Cerebellar cortex (tissue), 1 donor: ENCODE data around the gene CLEC3B.

Experiments
- DNase-seq: peaks from one replicate; pipeline ENCODE4 v3.0.0-alpha.2; 2015; ENCODE audit warnings: low spot score

CLEC3B gene

DNA sequence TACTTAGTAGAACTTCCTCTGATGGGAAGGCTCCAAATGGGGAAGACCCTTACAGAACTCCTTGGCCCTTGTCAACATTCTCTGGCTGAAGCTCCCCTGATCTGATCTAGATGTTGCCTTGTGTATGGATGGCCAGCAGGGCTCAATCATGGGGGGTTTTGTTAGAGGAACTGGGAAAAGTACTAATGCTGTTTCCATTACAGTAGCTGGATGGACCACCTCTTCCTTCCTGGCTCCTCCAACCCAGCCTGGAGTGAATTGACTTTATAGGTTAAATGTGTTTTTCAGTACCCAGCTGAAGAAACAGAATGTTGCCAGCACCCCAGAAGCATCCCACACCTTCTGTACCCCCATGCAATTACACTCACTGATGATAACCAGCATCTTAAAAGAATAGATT, 22.7 kb upstream of the CLEC3B start:
- DNase-seq = no peak

DNA sequence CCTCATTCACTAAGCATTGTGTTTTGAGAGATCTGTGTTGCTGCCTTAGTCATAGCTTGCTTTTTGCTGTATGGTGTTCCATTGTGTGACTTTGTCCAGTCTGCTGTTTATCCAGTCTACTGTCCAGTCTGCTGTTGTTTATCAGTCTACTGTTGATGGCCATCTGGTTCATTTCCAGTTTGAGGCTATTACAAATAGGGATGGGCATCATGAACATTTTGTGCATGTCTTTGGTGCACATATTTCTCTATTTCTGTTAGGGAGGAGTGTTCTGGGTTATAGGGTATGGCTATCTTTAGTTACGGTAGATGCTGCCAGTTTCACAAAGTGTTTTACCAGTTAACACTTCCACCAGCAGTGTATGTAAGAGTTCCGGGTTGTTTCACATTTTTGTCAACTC, 22.2 kb upstream of the CLEC3B start:
- DNase-seq = no peak

DNA sequence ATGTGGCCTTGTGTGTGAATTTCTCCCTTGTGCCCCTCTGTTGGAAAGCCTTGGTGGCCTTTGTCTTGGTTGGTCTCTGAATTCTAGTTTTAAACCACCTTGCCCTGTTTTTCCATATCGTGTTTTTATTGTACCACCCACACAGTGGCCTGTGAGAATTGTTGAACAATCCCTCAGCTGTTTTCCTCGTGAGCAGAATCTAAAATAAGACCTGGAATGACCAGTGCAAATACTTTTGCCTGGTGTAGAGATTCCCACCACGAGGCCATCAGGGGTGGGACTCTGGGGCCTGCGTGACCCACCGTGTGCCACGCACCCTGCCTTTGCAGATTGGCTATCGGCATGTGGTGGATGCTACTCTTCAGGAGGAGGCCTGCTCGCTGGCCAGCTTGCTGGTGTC, 19.0 kb upstream of the CLEC3B start:
- no peak for DNase-seq

DNA sequence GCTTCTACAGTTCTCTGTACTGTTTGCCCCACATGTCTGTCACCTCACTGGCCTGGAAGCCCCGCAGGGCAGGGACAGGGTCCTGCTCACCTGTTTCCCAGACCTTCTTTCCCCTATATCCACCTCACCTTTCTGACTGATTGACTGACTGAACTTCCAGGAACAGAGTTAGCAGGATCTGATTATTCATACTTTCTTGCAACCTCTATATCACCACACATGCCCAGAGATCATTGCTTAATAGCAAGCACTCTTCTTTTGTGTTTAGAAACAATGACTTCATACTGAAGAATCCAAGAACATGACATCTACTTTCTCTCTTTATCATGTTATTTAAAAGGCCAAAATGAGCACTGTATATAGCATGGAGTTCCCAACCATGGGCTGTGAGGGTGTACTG, 18.0 kb upstream of the CLEC3B start:
- no peak for DNase-seq

DNA sequence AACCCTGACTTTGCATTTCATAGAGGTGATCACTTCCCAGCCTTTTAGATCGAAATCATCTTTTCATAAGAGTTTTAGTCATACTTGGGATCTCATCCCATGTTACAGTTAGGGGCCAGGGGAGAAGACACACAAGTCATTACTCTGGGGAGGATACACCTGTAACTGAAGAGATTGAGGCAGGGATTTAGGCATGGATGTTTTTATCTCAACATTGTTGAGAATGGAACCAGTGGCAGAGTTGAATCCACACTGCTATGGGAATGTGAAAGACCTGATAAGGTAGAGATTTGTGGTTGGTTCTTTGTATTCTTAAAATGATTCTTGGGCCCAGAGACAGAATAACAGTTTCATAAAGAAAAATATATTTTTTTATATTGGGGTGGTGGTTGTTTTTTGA, 16.2 kb upstream of the CLEC3B start:
- no peak for DNase-seq

DNA sequence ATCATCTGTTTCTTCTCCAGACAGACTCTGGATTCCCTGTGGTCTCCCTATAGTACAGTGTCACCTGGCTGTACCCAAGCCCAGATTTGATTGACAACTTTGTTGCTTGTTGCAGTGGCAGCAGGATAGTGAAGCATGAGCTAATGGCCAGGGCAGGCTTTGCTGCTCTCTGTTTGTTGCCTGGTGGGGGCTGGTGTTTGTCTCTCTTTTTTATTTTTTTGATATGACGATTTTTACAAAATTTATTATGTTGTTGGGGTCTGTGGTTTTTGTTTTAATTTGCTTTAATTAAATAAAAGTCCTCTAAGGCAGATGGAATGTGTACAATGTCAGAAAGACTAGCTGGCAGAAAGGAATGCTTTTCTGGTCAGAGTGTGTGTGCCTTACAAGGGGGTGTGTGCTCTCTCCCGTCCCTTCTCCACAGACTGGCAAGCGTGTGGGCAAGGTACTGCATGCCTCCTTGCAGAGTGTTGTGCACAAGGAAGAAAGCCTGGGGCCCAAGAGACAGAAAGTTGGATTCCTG, 15.2 kb upstream of the CLEC3B start:
- no peak for DNase-seq

DNA sequence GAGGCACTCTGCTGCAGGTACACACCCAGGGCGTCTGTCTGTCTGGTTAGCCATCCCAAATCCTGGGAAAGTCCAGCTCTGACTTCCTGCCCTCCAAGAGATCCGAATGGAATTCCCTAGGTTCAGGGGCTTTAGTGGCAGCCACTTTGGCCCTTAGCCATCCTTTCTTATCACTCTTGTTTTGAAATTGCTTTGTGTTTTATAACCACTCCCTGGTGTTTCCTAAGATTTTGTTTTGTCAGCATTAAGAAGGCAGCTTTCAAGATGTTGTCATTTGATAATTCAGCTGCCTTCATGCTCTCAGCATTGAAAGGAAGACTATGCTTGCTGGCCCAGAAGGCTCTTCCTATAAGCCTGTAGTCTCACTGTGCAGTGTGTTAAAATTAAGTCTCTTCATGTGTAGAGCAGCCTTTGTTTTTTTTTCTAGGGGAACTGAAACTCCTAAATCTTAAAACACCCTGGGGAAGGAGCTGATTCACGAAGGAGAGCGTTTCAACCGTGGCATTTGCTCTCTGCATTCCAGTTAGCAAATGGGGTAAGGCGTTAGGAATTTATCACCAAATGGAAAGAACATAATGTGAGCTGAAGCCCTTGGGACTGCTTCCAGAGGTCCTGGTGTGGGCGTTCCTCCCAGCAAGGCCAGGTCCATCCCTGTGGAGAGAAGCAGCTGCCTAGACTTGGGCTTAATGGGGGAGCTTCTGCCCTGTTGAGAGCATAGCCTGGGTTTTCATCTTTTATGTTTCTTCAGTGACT, 14.2 kb upstream of the CLEC3B start:
- DNase-seq = no peak

DNA sequence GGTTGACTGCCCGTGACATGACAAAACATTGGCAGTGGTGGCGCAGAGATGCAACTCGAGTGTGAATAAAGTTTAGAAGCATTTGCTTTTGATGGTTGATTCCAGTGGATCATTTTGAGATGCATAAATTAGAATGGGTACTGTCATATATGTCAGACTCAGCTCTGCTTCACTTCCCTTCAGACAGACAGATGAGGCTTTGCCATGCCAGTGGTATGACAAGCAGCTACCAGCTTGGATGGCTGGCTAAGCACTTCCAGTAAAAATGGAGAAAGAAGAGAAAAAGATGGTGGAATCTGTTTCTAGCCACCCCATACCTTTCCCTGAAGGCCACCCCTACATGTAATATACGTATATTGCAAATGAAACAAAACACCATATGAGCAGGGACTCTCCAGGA, 13.5 kb upstream of the CLEC3B start:
- DNase-seq = no peak

DNA sequence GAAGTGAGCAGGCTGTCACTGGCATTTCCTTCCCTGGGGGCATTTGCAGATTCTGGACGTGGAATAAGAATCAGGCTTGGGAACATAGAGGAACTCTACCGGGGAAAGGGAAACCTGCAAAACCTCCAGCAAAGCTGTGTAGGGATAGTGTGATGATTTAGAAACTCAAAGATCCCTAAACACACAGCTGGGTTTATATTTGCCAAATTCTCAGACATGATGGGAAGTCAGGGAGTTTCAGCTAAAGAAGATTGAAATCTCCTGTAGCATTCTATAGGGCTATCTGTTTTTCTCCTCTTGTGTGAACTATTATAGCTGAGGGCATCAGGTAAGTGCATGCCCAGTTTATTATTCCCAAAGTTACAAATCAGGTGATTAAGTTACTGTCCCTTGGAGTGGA, 9.2 kb upstream of the CLEC3B start:
- no peak for DNase-seq

DNA sequence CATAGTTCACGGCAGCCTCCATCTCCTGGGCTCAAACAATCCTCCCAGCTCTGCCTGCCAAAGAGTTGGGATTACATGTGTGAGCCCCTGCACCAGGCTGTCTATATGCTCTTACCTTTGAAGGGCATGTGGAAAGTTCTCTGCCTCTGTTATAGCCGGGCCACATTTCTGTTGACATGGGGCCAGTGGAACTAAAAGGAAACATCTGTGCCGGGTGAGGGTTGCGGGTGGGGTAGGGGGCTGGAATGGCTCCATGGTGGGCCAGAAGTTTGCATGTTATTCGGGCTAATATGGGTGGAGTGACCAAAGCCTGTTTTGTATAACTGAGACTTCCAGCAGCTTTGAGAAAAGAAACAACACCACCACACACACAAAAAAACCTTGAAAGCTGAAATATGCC, 8.3 kb upstream of the CLEC3B start:
- DNase-seq = no peak

DNA sequence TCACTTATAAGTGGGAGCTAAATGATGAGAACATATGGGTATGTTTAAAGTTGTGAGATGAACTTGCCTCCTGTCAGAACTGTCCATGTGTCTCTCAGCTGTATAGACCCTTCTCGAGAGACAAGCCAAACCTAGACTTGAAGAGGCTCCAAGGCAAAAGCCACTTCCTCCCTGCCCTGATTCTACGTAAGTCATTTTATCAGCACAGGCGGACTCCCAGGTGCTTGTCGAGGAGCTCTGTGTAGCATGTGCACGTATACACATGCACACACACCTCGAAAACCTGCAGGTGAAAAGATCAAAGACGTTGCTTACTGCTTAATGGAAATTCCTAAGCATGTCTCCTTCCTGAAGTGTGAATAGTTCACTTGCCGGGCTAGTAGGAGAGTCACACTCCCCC, 5.6 kb upstream of the CLEC3B start:
- DNase-seq = no peak

DNA sequence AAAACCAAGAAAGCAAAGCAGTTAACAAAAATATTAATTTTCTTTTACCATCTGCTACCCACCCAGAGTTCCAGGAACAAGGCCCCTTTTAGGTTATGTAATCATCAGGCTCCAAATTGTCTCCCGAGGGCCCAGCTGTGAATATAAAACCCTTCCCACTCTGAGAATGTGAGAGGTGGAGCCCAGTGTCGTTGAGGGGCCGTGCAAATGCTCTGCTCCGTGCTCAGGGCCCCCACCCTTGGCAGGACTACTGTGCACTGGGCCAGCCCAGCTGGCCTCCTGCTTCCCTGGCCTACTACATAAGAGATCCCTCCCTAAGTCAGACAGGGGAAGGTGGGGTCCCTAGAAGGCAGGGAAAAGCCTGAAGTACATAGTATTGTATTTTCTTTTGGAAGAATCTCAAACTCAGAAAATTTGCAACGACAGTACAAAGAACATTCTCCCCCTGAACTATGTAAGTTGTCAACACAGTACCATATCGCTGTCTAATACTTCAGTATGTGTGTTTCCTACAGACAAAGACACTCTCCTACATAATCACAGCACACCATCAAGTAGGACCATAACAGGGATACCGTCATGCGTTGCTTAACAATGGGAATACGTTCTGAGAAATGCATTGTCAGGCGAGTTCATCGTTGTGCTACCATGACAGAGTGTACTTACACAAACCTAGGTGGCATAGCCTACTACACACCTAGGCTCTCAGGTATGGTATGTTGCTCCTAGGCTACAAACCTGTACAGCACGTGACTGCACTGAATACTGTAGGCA, 4.4 kb upstream of the CLEC3B start:
- DNase-seq = no peak

DNA sequence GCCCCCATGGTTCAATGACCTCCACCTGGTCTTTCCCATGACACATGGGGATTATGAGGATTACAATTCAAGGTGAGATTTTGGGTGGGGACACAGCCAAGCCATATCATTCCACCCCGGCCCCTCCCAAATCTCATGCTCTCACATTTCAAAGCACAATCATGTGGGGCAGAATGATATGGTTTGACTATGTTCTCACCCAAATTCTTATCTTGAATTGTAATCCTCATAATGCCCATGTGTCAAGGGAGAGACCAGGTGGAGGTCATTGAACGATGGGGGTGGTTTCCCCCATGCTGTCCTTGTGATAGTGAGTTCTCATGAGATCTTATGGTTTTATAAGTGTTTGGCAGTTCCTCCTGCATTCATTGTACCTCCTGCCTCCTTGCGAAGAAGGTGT, 2.4 kb upstream of the CLEC3B start:
- no peak for DNase-seq

DNA sequence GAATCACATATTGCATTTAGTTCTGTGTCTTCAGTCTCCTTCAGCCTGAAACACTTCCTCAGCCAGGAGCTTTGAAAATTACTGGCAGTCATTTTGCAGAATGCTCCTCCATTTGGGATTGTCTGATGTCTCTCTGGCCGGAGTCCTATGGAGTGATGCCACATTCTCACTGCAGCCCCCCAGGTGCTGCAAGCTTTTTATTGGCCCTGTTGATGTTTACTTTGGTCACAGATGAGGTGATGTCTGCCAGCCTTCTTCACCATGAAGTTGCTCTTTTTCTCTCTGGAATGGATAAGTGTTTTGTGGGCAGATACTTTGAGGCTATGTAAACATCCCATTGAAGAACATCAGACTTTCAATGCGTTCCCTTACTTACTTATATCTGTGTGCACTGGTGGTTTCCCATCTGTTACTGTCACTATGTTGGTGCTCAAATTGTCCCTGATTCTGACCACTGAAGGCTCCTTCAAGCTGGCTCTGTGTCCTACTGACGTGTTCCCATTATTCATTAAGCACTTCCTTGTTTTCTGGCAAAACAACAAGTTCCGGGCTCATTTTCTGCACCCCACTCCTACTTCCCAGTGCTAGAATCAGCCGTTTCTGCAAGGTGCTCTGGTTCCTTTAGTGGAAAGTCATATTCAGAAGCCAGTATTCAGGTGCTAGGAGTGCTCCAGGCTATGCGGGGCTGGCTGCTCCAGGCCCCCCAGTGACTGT, 1.4 kb upstream of the CLEC3B start:
- peak; percentile 86 for DNase-seq

DNA sequence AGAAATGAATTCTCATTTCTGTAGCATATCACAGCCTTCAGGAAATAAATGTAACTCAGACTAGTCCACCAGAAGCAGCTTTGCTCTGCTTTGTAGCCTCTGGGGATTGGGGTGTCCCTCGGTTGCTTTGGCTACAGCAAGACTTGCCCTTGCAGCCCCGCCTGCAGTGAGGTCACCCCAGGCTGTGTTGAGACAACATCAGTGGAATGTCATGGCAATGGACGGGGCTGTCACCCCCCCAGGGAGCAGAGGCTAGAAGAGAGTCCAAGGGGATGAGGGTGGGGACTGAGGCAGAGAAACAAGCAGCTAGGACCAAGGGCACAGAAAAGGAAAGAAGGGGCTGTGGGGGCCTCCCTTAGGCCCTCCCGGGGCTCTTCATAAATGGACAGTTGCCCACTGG, 854 bp downstream of the CLEC3B start:
- no peak for DNase-seq

DNA sequence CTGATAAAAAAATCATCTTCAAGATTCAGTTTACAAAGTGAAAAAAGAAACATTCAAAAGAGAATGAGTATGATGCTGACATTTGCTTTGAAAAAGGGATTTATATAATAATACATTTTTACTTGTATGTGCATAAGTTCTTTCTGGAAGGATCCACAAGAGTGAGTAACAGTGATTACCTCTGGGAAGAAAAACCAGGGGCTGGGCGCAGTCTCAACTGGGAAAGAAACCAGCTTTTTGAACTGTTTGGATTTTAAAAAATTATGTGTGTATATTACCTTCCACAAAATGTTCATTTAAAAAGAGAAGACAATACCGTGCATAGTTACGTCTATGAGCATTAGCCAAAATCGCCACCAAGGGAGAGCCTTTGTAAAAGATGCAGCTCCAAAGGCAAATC, 1.3 kb downstream of the CLEC3B start:
- no peak for DNase-seq

DNA sequence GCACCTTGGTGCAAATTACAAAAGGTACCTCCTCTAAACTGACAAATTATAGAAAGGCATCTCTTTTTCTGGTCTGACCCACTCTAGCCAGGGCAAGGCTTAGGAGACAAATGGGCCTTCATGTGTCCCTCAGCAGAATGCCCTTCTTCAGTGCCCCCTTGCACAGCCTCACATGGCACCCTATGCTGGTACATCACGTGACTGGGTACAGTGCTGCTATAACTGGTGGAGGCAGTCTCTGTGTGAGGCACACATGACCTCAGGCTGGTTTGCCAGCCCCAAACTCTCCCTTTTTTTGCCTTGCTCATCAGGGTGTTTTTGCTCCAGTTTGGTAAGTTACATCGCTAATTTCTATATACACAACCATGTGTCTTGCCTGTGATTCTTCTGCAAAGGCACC, 3.1 kb downstream of the CLEC3B start:
- no peak for DNase-seq

DNA sequence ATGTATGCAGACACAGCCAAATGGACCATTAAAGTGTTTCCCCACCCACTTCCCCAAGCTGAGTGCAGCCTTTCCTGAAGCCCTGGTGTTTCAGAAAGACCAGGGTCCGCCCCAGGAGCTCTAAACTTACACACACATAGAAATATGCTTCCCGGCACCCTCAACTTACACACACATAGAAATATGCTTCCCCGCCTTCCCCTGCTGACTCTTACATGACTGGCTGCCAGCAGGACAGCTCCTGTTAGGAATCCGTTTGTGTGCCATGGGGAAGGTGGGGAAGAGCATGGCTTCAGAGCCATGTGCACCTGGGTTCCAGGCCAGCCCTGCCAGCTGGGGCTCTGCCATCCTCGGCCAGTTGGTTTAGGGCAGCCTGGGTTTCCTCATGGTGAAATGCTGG, 3.6 kb downstream of the CLEC3B start:
- peak; percentile 80 for DNase-seq

DNA sequence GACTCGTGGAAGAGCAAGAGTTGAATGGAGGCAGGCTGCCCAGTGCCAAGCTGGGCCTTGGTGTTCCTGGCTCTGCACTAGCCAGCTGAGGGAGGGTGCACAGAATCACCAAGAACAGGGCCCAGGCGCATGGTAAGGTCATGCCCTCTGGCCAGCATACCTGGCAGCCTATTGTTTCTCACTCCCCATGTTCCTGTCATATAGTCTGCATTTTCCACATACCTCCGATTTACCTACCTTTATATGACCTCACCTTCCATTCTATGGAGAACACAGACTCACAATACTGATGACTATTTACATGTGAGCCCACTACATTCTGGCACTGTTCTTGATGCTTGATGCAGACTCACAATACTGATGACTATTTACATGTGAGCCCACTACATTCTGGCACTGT, 5.4 kb downstream of the CLEC3B start:
- DNase-seq = no peak

DNA sequence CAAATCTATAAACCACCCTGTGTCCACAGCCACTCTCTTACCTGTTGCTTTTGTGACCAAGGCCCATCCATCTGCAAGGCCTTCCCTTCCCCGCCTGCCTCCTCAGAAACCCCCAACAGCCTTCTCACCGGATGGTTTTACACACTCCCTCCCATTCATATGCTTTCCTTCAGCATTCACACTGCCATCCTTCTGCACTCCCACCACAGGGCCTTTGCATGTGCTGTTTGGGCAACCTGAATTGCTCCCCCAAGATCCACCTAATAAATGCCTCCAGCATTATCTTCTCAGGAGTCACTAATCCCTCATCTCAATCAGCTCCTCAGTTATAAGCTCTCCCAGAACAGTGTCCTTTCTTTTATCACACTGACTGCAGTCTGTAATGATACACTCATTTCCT, 6.0 kb downstream of the CLEC3B start:
- DNase-seq = no peak

DNA sequence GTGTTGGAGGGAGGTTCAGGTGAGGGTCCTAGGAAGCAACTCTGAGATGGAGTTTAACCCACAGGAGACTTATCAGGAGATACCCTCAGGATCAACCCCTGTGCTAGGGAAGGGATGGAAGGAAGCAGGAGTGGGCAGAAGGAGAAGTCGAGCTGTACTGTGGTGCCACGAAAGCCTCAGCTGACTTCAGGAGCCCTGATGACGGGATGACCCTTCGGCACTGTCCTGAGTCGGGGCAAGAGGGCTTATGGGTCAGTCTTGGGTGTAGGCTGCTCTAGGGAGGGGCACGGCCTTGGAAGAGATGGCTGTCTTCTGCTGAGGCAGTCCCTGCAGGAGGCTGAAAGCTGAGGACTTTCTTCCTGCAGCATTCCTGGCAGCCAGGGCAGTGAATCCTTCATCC, 7.7 kb downstream of the CLEC3B start:
- no peak for DNase-seq

DNA sequence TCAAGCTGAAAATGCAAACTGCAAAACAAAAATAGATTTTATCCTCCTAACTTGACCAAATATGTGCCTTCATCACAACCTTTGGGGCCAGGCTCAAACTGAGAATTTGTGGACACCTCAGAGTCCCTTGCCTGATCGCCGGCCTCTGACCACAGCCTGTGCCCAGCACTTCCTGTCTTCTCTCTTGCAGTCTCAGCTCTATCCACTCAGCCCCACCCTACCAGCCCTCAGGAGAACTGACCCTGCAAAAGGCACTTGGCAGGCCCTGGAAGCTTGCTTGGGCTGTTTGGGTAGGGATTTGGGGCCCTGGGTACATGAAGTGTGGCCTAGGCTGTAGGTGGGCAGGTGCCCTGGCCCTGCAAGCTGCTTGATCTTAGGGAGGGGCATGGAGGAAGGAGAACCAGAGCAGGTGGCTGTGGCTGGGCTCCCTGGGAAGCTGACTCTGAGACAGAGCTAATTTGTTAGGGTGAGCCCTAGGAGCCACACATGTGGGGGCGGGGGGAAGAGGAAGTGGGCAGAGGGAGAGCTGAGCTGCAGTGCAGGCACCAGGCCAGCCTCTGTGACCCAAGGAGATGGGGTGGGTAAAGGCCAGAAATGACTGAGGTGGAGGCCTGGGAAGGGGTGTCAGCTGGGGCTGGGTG, 8.6 kb downstream of the CLEC3B start:
- DNase-seq = no peak
